Fibroblast of the aortic adventitia (primary cell): ENCODE measurements around the gene JAKMIP1. TPM values are rescaled to one million over a fixed set of nuclear protein-coding genes. Genes with fewer than 3 reads are reported as not detected.

ENCODE experiments used
- DNase-seq: peaks from one replicate; pipeline ENCODE4 v3.0.0-alpha.2; 2010; ENCODE audit warnings: low read depth
- H3K4me3 ChIP-seq: 2 replicates; pipeline ENCODE4 v1.5.1; 2011; ENCODE audit warnings: low read depth, mild to moderate bottlenecking, control low read depth, low read length, moderate library complexity
- total RNA-seq: library from RNA; depleted of rRNA; stranded (reverse); fragments of >200 nt; gene quantifications from 2 replicates; pipeline ENCODE4 v1.2.3, GENCODE V29; 2012; ENCODE audit warnings: low replicate concordance
- TF ChIP-seq, protein P1 (sequence below): IDR thresholded peaks from 2 replicates; pipeline ENCODE4 v1.5.1; 2011; ENCODE audit warnings: mild to moderate bottlenecking, low read length, control low read depth, inconsistent platforms; ENCODE audit not compliant: insufficient read depth

The JAKMIP1 gene
- total RNA-seq, 1 donor: not detected

DNA sequence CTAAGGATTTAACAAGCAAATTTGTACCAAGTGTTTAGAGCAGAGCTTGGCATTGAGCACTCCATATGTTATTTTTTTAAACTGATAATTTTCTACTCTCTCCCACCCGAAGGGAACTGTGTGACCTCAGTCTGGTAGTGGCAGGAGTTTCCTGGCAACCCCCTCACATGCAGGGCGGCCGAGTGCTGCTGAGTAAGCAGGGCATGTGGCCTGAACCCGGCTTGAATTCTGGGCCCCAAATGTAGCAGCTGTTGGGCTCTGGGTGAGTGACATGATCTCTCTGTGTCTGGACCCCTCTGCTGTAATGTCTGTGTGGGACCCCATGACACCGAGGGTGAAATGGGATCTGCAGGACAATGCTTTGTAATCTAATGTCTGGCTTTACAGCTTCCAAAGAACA lies 168.5 kb downstream of the JAKMIP1 start:
- TF ChIP-seq, protein P1, sequence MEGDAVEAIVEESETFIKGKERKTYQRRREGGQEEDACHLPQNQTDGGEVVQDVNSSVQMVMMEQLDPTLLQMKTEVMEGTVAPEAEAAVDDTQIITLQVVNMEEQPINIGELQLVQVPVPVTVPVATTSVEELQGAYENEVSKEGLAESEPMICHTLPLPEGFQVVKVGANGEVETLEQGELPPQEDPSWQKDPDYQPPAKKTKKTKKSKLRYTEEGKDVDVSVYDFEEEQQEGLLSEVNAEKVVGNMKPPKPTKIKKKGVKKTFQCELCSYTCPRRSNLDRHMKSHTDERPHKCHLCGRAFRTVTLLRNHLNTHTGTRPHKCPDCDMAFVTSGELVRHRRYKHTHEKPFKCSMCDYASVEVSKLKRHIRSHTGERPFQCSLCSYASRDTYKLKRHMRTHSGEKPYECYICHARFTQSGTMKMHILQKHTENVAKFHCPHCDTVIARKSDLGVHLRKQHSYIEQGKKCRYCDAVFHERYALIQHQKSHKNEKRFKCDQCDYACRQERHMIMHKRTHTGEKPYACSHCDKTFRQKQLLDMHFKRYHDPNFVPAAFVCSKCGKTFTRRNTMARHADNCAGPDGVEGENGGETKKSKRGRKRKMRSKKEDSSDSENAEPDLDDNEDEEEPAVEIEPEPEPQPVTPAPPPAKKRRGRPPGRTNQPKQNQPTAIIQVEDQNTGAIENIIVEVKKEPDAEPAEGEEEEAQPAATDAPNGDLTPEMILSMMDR: no peak

DNA sequence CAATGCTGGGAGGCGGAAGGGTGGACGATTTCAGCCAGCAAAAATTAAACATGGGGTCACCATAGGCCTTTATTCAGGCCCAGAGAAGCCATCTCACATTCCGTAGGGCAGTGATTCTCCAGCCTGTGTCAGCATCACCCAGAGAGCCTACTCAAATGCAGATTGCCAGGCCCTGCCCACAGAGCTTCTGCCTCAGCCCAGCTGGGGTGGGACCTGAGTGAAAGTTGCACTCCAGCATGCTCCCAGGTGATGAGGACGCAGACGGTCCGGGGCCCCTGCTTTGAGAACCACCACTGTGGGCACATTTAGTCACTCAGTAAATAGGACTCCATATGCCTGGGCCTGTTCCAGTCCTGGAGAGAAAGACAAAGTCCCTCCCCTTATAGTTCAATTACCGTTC lies 169.7 kb downstream of the JAKMIP1 start:
- H3K4me3 ChIP-seq: no peak overlapping the region
- TF ChIP-seq, protein P1: no peak
- DNase-seq: no peak

More for the DNA sequence above, 168.5 kb downstream of the JAKMIP1 start:
- H3K4me3 ChIP-seq: no peak overlapping the region
- DNase-seq: no peak

DNA sequence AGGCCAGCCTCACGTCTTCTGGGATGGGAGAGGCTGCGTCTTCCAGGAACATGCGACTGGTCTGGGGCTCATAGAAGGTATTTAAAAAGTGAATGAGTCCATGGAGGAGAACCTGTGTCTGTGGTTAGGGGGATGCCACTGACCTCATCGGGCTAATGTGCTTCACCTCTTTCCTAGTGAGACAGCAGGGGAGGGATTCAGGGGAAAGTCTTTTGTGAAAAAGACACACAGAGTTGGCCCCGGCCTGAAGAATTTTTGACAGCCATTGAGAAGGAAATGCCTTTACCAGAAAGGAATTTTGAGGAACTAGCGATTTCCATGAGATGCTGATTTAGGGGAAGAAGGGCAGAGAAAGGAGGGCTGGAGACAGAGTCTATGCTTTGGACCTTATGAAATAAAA lies 171.1 kb downstream of the JAKMIP1 start:
- DNase-seq: no peak
- TF ChIP-seq, protein P1: no peak
- H3K4me3 ChIP-seq: no peak overlapping the region

DNA sequence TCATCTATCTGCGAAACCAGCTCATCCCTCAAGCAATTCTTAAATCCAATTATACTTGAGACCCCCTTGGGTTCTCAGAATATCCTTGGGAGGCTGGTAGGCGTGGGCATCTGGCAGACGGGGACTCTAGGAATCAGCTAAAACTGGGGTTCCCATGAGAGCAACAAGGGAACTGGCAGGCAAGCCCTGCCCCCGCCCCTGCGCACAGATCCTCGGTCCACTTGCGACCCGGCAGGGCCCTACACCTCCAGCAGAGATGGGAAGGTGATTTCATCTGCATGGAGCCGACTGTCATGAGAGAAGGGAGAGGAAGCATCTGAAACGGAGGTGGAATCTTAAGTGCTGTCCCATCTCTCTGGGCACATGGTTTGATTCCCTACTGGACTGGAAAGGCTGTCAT lies 172.2 kb downstream of the JAKMIP1 start:
- no peak overlapping the region for H3K4me3 ChIP-seq
- no peak for DNase-seq
- TF ChIP-seq, protein P1: no peak

DNA sequence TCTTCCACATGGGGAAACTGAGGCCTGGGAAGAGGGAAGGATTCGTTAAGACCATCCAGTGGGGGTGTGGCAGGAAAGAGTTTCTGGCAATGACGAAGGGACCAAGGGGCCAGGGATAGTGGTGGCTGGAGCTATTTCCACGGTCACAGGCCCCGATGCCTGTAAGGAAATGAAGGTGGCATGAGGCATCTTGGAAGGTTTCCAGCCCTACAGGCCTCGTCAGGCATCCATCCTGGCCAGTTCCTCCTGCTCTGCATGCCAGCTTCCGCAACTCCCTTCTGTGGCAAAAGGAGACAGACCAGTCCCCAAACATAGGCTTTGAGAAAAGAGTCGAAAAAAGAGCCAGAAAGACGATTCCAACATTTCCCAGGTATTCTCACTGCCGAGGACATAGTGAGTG lies 173.0 kb downstream of the JAKMIP1 start:
- no peak for DNase-seq
- TF ChIP-seq, protein P1: no peak
- no peak overlapping the region for H3K4me3 ChIP-seq

DNA sequence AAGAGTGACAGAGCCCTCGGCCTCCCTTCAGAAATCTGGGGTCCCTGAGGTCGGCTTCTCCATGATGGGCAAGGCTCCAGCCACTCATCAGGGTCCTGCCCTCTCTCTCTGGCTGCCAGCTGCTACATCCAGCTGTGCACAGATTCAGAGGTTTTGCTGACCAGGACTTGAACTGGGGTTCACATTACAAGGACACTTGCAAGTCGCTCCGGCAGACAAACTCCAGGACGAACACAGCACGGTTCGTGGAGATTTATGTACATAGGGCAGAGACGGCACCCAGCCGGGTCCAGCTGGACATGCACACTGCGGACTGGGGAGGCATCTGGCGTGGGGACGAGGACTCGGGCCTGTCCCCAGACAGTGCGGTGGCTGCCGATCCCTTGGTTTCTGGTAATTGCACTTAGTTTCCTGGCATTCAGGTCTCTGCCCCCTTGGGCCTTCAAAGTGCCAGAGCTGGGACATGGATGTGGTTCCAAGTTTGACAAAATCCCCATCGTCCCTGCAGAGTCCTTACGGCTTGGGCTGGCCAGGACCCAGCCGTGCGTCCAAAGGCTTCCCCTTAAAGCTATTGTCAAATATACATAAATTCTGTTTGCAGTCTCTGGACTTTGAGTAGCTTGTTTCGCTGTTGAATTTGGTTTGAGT lies 175.9 kb downstream of the JAKMIP1 start:
- TF ChIP-seq, protein P1: no peak
- no peak overlapping the region for H3K4me3 ChIP-seq
- no peak for DNase-seq

DNA sequence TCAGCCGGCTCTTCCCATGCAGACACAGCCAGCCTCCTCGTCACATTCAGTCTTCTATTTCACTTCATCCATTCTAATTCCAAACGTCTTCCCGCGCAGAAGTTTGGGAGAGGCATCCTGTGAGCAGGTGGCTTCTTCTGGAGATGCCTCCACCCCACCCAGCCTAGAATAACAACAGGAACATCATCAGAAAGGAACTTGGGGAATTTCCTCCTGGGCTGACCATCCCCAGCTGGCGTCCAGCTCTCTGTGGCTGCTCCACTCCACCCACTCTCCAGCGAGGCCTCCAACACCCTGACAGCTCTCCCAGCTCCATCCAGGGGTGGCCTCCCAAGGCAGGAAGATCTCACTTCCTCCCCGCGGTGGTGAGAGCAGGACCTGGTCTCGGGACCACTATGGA lies 176.6 kb downstream of the JAKMIP1 start:
- DNase-seq: no peak
- TF ChIP-seq, protein P1: no peak
- no peak overlapping the region for H3K4me3 ChIP-seq
